Stomach (tissue), 4 donors: ENCODE results near the gene ADAM11.

Experiments
- EP300 ChIP-seq: sonication (generic); formaldehyde crosslinking; IDR thresholded peaks from one replicate; pipeline ENCODE4 v1.6.1; 2017; ENCODE audit warnings: antibody characterized with exemption
- POLR2A ChIP-seq, 4 donors: fragments of 450-650 bp; IDR thresholded peaks; one replicate each; pipeline ENCODE4 v1.6.1; 2016; ENCODE audit warnings: antibody characterized with exemption in 4 of 4, control low read depth in 2 of 4, mild to moderate bottlenecking in 1 of 4, moderate library complexity in 1 of 4
- POLR2AphosphoS5 ChIP-seq, 3 donors: sonication (generic); formaldehyde crosslinking; IDR thresholded peaks; one replicate each; pipeline ENCODE4 v1.6.1; 2016; ENCODE audit warnings: antibody characterized with exemption in 3 of 3
- TF ChIP-seq, protein P1 (sequence below), 7 experiments: fragments of 450-650 bp in 4 of 7; fragments of 200-600 bp in 3 of 7; sonication (generic) in 3 of 7; IDR thresholded peaks; one replicate each; pipeline ENCODE4 v1.5.1; 2016 to 2019; ENCODE audit warnings: antibody characterized with exemption in 7 of 7, control low read depth in 2 of 7, mild to moderate bottlenecking in 1 of 7

DNA sequence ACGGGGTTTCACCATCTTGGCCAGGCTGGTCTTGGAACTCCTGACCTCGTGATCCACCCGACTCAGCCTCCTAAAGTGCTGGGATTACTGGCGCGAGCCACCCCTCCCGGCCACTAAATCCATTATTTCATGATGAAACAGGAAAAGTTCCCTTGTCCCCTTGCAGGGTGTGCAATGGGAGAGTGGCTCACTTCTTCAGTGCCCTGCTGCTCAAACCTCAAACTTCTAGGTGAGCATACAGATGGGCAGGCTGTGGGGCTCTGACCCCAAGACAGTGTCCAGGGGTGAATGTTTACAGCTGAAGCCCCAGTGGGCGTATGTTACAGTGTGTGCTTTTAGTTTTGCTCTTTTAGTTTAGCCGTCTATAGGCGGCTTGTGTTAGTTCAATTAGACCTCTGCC, 36.6 kb downstream of the ADAM11 start:
- TF ChIP-seq EP300, result no peak
- TF ChIP-seq, protein P1, sequence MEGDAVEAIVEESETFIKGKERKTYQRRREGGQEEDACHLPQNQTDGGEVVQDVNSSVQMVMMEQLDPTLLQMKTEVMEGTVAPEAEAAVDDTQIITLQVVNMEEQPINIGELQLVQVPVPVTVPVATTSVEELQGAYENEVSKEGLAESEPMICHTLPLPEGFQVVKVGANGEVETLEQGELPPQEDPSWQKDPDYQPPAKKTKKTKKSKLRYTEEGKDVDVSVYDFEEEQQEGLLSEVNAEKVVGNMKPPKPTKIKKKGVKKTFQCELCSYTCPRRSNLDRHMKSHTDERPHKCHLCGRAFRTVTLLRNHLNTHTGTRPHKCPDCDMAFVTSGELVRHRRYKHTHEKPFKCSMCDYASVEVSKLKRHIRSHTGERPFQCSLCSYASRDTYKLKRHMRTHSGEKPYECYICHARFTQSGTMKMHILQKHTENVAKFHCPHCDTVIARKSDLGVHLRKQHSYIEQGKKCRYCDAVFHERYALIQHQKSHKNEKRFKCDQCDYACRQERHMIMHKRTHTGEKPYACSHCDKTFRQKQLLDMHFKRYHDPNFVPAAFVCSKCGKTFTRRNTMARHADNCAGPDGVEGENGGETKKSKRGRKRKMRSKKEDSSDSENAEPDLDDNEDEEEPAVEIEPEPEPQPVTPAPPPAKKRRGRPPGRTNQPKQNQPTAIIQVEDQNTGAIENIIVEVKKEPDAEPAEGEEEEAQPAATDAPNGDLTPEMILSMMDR (IDR thresholded peaks at IDR 0.05), result no peak
- TF ChIP-seq POLR2A (IDR thresholded peaks at IDR 0.05), result no peak
- TF ChIP-seq POLR2AphosphoS5 (IDR thresholded peaks at IDR 0.05), result no peak
